Panc1 (cell line): Measurements from ENCODE around the gene GRIN2A.

Source experiments
- POLR2AphosphoS5 ChIP-seq: IDR thresholded peaks from 2 replicates; pipeline ENCODE4 v1.6.1; 2012; ENCODE audit warnings: mild to moderate bottlenecking, low read depth, low read length, moderate library complexity
- TF ChIP-seq, protein P1 (sequence below): fragments of 450-650 bp; IDR thresholded peaks from 2 replicates; pipeline ENCODE4 v1.5.1; 2017; ENCODE audit warnings: mild to moderate bottlenecking
- TF ChIP-seq, protein P2 (sequence below), 2 experiments: IDR thresholded peaks; 2 replicates each; pipeline ENCODE4 v1.6.1; 2011 to 2012; ENCODE audit warnings: low read depth in 2 of 2, control low read depth in 1 of 2, low read length in 1 of 2, mild to moderate bottlenecking in 1 of 2, moderate library complexity in 1 of 2; ENCODE audit not compliant: insufficient read depth in 1 of 2

GRCh38 chr16:9840761-9841665 is 341.2 kb downstream of the GRIN2A start:
- TF ChIP-seq, protein P1, sequence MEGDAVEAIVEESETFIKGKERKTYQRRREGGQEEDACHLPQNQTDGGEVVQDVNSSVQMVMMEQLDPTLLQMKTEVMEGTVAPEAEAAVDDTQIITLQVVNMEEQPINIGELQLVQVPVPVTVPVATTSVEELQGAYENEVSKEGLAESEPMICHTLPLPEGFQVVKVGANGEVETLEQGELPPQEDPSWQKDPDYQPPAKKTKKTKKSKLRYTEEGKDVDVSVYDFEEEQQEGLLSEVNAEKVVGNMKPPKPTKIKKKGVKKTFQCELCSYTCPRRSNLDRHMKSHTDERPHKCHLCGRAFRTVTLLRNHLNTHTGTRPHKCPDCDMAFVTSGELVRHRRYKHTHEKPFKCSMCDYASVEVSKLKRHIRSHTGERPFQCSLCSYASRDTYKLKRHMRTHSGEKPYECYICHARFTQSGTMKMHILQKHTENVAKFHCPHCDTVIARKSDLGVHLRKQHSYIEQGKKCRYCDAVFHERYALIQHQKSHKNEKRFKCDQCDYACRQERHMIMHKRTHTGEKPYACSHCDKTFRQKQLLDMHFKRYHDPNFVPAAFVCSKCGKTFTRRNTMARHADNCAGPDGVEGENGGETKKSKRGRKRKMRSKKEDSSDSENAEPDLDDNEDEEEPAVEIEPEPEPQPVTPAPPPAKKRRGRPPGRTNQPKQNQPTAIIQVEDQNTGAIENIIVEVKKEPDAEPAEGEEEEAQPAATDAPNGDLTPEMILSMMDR, result no peak
- TF ChIP-seq, protein P2, sequence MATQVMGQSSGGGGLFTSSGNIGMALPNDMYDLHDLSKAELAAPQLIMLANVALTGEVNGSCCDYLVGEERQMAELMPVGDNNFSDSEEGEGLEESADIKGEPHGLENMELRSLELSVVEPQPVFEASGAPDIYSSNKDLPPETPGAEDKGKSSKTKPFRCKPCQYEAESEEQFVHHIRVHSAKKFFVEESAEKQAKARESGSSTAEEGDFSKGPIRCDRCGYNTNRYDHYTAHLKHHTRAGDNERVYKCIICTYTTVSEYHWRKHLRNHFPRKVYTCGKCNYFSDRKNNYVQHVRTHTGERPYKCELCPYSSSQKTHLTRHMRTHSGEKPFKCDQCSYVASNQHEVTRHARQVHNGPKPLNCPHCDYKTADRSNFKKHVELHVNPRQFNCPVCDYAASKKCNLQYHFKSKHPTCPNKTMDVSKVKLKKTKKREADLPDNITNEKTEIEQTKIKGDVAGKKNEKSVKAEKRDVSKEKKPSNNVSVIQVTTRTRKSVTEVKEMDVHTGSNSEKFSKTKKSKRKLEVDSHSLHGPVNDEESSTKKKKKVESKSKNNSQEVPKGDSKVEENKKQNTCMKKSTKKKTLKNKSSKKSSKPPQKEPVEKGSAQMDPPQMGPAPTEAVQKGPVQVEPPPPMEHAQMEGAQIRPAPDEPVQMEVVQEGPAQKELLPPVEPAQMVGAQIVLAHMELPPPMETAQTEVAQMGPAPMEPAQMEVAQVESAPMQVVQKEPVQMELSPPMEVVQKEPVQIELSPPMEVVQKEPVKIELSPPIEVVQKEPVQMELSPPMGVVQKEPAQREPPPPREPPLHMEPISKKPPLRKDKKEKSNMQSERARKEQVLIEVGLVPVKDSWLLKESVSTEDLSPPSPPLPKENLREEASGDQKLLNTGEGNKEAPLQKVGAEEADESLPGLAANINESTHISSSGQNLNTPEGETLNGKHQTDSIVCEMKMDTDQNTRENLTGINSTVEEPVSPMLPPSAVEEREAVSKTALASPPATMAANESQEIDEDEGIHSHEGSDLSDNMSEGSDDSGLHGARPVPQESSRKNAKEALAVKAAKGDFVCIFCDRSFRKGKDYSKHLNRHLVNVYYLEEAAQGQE (IDR thresholded peaks at IDR 0.05; ENCODE audit: insufficient read depth in 1 of 2, low read depth in 2 of 2, low read length in 1 of 2), result no peak
- TF ChIP-seq POLR2AphosphoS5, result no peak
